ENCODE measurements around the gene GPRC5B.

Gene GPRC5B

GRCh38 chr16:19882186-19882585 lies 2.5 kb downstream of the GPRC5B start:
- H3K4me3 ChIP-seq (ENCODE audit: low read depth, low read length): no peak overlapping the region
- H3K27me3 ChIP-seq (replicated peaks): no peaks in the 10 kb centered on the region
- no peak for TF ChIP-seq CTCF (IDR thresholded peaks at IDR 0.05; ENCODE audit: low read depth, low read length, missing control alignments)
- no peak overlapping the region for H3K27ac ChIP-seq
- H3K36me3 ChIP-seq (replicated peaks): no peaks in the 10 kb centered on the region
- in situ Hi-C loops (cut with HindIII; ENCODE audit: low pct_ligation_motif_present, low sequenced_read_pairs): loop anchor here (25.0 kb wide), 1 partner anchor 145 kb away; no protein-coding TSS in a partner anchor
- no peak for DNase-seq

GRCh38 chr16:19881783-19882182 lies 2.9 kb downstream of the GPRC5B start:
- Histone ChIP-seq H3K4me3 (ENCODE audit: low read depth, low read length) (no peak overlapping the region), H3K27ac (no peak overlapping the region), H3K36me3 (replicated peaks) (no peaks in the 10 kb centered on the region), H3K27me3 (replicated peaks) (no peaks in the 10 kb centered on the region)
- in situ Hi-C loops (cut with HindIII; ENCODE audit: low pct_ligation_motif_present, low sequenced_read_pairs): loop anchor here (25.0 kb wide), 1 partner anchor 144 kb away; no protein-coding TSS in a partner anchor
- DNase-seq: no peak
- no peak for TF ChIP-seq CTCF (IDR thresholded peaks at IDR 0.05; ENCODE audit: low read depth, low read length, missing control alignments)

DNA sequence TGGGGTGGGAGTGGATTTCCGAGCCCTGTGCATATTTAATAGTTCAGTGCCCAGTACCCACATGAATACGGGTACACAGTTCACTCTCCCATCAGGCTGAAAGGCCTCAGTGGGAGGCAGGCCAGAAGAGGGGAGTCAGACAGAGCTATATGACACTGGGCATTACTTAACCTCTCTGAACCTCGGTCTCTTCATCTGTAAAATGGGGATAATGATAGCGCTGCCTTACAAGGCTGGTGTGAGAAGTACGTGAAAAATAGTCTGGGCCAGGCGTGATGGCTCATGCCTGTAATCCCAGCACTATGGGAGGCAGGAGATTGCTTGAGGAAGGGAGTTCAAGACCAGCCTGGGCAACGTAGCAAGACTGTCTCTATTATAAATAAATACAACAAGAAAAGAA lies 3.6 kb downstream of the GPRC5B start:
- Histone ChIP-seq H3K27me3 (replicated peaks) (no peaks in the 10 kb centered on the region), H3K4me3 (ENCODE audit: low read depth, low read length) (no peak overlapping the region), H3K27ac (no peak overlapping the region), H3K36me3 (replicated peaks) (no peaks in the 10 kb centered on the region)
- in situ Hi-C loops (cut with HindIII; ENCODE audit: low pct_ligation_motif_present, low sequenced_read_pairs): loop anchor here (25.0 kb wide), 1 partner anchor 144 kb away; no protein-coding TSS in a partner anchor
- no peak for DNase-seq
- no peak for TF ChIP-seq CTCF (IDR thresholded peaks at IDR 0.05; ENCODE audit: low read depth, low read length, missing control alignments)

DNA sequence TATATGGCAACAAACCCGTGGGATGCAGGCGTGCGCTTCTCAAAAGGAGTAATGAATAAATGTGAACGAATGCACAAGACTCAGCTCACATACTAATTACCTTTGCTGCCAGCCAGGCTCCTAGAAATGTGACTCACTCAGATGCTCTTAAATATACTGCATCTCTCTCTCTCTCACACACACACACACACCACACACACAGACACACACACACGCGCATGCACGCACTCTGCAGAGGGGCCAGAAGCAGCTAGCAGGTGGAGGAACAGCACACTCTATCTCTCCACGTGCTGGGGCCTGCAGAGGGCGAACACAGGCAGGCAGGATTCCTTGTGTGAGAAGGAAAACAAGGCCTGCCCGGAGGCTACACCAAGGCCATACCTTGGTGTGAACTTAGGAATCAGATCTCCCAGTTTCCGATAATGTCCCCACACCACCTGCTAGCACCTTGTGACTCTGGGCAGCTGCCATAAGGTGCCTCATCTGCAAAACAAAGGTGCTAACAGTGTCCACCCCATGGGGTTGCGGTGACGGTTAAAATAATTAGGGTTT lies 5.3 kb downstream of the GPRC5B start:
- Histone ChIP-seq H3K27ac (no peak overlapping the region), H3K4me3 (ENCODE audit: low read depth, low read length) (no peak overlapping the region), H3K27me3 (replicated peaks) (no peaks in the 10 kb centered on the region), H3K36me3 (replicated peaks) (no peaks in the 10 kb centered on the region)
- no peak for TF ChIP-seq CTCF (IDR thresholded peaks at IDR 0.05; ENCODE audit: low read depth, low read length, missing control alignments)
- DNase-seq: no peak
- in situ Hi-C loops (cut with HindIII; ENCODE audit: low pct_ligation_motif_present, low sequenced_read_pairs): loop anchor here (25.0 kb wide), 1 partner anchor 142 kb away; no protein-coding TSS in a partner anchor

DNA sequence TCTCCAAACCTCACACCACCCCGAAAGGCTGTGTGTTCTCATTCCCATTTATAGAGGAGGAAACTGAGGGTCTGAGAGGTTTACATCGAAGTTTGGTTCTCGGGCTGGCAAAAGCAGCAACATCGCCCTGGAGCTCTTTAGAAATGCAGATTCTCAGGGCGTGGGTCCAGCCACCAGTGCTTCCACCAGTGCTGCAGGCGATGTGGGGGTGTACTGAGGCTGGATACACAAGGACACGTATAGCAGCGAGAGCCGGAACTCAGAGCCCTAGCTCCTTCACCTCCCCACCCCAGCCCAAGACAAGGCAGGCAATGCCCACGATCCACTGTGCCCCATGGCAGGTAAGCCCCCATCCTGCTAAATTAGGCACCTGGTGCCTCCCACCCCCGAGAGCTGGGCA lies 5.9 kb downstream of the GPRC5B start:
- H3K27me3 ChIP-seq (replicated peaks): no peaks in the 10 kb centered on the region
- no peak for DNase-seq
- H3K27ac ChIP-seq: no peak overlapping the region
- in situ Hi-C loops (cut with HindIII; ENCODE audit: low pct_ligation_motif_present, low sequenced_read_pairs): loop anchor here (25.0 kb wide), 1 partner anchor 141 kb away; no protein-coding TSS in a partner anchor
- H3K36me3 ChIP-seq (replicated peaks): no peaks in the 10 kb centered on the region
- no peak for TF ChIP-seq CTCF (IDR thresholded peaks at IDR 0.05; ENCODE audit: low read depth, low read length, missing control alignments)
- H3K4me3 ChIP-seq (ENCODE audit: low read depth, low read length): no peak overlapping the region
